Measurements from ENCODE around the gene GIT2.
"Not testable (repeated sequence)": the region's sequence is repeated elsewhere in the genome, so short reads cannot be mapped to it uniquely, and the experiment has no call there.

GIT2 gene

DNA sequence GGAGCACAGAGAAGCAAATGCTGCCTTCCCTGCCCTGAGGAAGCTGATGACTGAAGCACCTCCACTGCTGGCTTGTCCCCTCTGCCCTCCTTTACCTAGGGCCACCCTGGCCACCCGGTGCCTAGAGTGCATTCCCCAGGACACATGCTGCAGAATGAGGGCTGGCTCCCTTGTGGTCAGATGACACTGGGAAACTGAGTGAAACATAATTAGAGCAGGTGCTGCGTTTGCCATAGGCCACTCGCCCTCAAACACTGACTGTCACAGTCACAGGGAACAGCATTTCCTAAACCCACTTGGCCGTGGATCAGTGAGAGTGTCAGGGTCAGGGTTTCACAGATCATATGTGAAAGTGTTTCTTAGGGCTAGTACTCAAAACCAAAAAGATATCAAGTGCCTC lies 80.1 kb downstream of the GIT2 start:
- no peak for DNase-seq

DNA sequence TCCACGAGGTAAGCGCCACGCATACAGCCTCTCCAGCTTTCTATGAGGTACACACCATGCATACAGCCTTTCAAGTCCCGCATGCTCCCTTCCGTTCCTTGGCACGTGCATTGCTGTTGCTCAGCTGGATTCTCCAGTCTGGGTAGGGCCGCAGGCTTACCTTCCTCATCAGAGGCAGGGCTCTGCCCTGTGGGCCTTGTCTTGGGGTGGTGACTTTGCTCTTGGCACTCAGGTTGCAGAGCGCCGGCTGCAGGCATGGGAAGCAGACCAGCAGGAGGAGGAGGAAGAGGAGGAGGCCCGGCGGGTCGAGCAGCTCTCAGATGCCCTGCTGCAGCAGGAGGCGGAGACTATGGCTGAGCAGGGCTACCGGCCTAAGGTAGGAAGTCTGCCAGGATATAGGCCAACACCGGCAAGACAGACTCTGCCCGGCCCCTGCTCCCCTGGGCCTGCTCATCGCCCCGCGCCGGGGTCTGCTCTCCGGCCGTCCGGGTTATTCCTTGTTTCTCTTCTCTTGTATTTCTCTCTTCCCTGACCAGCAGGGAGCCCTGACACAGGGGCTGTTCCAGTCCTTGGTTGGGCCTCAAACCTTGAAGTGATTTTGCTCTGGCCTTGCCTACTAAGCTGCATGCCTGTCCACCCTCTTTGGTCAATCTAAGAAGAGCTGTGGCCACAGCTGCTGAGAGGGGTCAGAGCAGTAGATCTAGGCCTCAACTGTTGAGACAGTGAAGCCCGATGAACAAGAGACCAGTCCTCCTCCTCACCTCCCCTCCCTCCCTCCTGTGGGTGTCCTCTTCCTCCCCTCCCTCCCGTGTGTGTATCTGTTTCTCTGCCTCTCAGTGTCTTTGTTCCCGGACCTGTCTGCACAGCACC lies 80.8 kb downstream of the GIT2 start:
- DNase-seq: no peak

DNA sequence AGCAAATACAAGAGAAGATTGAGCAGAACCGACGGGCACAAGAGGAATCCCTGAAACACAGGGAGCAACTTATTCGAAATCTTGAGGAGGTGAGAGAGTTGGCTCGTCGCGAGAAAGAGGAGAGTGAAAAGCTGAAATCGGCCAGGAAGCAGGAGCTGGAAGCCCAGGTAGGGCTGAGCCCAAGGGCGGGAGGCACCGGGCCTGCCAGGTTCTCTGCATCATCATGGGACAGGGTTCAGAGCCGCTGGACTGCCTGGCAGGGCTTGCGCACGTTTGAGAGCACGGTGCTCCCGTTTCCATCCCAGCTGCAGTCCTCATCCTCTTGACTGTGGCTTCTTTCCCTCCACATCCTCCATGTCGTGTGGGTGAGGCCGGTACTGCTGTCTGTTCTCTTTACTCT lies 81.7 kb downstream of the GIT2 start:
- no peak for DNase-seq

DNA sequence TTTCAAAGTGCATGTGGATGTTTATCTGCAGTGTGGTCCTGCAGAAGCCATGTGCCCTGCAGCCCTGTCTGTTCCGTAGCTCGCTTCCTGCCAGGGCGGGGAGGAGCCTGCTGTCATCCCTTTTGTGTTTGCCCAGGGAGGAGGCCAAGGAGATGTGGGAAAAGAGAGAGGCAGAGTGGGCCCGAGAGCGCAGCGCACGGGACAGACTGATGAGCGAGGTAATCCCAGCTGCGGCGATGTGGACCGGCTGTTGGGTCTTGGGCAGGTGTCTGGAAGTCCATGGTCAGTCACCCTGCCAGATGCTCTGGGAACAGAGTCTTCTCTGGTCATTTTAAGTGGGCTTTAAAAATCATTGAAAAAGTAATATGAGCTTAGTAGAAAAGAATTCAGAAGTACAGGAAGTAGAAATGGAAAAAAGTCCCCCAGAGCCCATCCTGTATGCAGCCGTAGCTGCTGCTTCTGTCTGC lies 83.3 kb downstream of the GIT2 start:
- DNase-seq: no peak

DNA sequence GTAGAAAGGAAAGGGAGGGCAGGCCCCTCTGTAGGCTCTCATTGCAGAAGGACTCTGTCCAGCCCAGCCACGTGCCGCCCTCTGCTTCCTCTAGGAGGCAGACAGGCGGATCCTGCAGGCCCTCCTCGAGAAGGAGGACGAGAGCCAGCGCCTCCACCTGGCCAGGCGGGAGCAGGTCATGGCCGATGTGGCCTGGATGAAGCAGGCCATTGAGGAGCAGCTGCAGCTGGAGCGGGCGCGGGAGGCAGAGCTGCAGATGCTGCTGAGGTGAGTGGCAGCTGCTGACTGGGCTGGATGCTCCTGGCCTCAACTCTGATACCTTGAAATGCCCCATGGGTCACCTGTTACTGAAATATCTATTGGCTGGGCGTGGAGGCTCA lies 85.2 kb downstream of the GIT2 start:
- DNase-seq: no peak

DNA sequence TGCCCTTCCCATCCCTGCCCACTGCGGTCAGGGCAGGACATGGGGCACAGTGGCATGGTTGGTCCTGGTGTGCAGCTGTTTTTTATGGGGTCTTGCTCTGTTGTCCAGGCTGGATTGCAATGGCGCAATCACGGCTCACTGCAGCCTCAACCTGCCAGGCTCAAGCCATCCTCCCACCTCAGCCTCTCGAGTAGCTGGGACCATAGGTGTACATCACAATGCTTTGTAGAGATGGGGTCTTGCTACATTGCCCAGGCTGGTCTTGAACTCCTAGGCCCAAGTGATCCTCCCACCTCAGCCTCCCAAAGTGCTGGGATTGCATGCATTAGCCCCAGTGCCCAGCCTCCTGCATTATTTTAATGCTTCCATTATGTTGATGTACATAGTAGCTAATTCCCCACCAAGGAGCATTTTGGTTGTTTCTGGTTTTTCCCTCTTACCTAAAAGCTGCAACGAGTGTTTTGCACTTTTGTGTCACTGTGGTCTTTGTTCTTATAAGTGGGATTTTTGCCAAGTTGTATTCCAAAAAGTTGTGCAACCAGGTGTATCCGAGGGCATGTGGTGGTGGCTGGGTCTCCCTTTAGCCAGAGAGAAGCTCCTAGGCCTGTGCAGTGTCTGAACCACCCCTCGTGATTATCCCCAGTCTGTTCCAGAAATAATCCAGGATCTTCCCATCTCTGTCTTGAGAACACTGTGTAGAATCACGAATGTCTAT lies 85.8 kb downstream of the GIT2 start:
- DNase-seq: no peak

DNA sequence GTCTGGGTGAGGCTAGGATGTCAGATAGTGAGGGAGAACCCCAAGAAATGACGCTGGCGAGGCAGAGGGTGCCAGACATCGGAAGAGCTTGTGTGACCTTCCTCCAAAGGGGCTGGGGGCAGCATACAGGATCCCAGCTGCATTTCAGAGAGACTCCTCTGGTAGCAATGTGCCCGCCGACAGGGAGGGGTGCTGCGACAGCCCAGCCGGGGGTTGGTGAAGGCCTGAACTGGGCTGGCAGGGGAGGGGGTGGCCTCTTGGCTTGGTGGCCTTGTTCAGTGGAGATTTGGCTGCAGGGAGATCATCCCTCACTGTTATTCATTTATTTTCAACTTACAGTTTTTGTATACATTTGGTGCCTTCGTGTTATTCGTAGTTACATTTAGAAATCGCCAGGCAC lies 90.9 kb downstream of the GIT2 start:
- DNase-seq: no peak

DNA sequence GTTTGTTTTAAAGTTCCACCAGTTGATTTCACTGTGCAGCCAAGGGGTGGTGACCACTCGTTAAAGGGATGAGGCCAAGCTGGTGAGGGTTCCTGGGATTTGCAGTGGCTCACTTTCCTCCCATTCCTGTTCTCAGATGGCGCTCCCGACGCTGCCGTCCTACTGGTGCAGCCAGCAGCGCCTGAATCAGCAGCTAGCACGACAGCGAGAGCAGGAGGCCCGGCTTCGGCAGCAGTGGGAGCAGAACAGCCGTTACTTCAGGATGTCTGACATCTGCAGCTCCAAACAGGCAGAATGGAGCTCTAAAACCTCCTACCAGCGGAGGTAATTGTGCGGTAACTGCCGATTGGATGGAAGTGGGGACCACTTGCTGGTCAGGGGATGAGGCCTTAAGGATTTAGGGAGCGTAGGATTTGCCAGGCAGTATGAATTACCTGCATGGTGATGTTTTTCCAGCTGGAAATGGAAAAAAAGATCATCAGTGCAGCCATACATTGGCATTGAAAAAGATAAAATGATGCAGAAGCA lies 93.2 kb downstream of the GIT2 start:
- no peak for DNase-seq

DNA sequence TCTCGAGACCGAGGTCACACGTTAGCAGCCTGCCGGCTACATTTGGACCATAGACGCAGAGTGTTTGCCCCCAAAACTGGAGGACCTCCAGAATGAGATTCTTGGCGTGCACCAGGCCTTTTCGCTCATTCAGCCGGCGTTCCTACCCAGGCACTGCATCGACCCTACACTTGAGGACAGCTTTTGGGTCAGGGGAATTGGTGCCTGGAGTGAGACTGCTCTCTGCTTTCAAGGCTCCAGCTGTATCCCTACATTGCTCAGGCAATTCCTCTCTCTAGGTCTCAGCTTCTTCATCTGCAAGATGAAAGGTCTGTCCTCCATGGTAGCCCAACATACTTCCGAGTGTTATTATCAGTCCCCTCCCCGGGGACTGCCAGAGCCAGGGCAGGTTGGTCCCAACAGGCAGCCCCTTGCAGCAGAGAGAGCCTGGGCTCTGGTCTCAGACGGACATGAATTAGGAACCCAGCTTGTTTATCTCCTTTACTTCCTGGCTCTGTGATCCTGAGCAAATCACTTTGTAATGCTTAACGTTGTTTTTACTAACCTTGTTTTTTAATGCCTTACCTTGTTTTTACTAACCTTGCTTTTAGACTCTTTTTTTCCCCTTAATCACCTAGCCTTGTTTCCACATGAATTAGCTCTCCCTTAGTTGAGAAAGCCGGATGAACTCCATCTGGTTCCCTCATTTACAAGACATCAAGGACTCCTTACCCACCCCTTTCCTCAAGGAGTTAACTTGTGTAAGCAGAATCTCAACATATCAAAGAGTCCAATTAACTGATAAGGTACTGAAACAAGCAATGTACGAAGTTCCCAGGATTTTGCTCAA lies 95.2 kb downstream of the GIT2 start:
- DNase-seq: peak in 2 of 3 experiments; percentile 62 to 71

DNA sequence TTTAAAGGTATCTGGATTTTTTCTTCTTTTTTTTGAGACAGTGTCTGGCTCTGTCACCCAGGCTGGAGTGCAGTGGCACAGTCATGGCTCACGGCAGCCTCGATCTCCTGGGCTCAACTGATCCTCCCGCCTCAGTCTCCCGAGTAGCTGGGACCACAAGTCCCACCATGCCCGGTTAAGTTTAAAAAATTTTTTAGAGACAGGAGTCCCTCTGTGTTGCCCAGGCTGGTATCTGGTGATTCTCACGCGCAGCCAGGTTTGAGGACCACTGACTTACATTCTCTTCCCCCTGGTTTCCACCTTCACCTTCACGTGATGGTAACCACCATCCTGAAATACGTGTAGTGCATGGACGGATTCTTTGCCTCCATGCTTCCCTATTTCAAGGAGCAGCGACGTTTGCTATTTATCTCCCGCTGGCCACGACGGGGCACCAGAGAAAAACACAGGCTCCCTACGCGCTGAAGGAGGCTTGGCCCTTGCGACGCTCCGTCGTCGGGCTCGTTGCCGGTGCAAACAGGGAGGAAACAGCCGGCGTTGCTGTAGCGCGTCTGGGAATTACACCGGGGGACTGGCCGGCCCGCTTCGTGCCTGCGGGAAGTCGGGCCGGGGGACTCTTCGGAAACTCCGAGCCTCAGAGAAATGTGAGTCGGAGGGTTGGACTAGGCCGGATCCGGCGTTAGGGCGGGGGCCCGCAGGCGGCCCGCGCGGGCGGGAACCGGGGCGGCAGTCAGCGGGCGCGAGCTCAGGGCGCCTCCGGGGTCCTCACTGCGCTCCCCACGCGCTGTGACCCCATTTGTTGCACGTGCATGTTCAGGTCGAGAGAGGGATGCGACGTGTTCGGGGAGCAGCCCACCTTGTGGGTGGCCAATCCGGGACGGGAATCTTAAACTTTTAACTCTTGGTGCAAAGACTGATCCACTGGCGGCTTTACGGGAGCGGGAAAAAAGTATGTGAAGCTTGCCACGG lies 96.1 kb downstream of the GIT2 start, which contains the start of gene TCHP:
TCHP (plus strand) TSS at position 492 of the 969 bp plus-strand sequence. CDS start 2,753 bp downstream, outside the sequence.
- DNase-seq: peak; percentile 90 to 94 (median 93)

DNA sequence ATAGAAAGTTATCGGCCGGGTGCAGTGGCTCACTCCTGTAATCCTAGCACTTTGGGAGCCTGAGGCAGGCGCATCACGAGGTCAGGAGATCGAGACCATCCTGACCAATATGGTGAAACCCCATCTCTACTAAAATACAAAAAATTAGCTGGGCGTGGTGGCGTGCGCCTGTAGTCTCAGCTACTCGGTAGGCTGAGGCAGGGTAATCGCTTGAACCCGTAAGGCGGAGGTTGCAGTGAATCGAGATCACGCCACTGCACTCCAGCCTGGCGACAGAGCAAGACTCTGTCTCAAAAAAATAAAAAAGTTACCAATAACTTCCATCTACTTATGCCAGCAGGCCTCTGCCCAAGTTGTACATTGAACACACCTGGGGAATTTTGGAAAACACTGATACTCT lies 96.8 kb downstream of the GIT2 start:
- not testable (repeated sequence) for DNase-seq

DNA sequence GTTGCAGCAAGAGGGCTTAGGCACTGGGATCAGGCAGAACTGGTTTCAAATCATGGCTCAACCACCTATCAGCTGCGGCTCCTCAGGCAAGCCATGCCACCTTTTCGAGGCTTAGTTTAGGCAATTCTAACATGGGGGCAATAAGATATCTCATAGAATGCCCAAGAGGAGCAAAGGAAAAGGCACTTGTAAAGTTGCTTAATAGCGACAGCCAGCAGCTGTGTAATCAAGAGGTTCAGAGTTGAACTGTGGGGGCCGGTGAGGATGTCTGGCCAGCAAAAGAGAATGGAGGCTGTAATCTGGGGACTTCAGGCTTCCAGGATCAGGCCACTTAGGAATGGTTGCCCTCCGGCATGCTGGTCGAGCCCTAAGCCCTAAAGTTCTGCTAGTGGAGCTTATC lies 99.1 kb downstream of the GIT2 start:
- DNase-seq: no peak

DNA sequence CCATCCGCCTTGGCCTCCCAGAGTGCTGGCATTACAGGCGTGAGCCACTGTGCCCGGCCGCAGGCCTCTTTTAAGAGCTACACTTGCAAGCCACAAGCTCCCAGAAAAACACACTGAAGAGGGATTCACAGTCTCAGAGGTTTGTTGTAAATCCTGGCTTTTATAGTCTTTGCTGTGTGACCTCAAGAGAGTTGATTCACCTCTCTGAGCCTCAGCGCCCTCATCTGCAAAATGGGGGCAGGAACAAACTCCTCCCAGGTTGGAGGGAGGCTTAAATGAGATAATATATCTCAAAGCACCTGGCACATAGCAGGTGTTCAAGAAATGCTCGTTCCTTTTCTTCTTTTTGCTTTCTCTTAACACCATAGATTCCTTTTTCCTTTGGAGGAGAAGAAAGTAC lies 100.0 kb downstream of the GIT2 start:
- DNase-seq: no peak

DNA sequence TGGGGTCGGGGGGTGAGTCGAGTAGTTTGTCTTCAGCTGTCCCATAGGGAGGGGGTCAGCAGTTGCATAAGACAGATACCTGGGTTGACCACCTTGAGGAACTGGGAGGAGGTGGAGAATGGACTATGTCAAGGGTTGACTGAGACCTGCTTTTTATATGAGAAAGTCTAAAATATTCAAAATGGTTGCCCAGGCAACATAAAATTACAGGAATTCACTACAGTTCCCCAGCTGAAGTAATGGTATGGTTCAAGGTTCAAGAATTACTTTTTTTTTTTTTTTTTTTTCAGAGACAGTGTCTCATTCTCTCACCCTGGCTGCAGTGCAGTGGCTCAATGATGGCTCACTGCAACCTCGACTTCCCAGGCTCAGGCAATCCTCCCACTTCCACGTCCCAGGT lies 101.2 kb downstream of the GIT2 start:
- no peak for DNase-seq

DNA sequence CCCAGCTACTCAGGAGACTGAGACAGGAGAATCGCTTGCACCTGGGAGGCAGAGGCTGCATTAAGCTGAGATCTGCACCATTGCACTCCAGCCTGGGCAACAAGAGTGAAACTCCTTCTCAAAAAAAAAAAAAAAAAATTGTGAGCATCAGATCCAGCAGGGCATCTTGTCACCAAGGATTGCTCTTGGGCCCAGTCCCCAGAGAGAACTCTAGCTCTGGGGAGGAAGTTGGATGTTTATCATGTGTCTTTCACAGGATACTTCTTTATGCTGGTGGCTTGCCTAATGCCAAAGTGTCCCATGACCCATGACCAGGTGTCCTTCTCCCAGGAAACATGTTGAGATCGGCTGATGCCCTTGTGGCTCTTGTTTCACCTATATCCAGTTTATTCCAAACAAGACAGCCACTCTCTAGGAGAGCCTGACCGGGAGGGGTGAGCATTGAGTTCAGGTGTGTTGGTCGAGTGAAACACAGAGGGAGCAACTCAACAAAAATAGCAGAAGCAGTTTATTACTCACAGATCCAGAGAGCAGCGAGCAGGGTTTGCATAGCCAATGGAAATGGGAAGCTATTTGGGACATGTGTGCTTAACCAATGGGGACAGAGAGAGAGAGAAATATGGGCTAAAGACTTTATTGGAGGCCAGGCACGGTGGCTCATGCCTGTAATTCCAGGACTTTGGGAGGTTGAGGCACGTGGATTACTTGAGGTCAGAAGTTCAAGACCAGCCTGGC lies 102.7 kb downstream of the GIT2 start:
- no peak for DNase-seq

DNA sequence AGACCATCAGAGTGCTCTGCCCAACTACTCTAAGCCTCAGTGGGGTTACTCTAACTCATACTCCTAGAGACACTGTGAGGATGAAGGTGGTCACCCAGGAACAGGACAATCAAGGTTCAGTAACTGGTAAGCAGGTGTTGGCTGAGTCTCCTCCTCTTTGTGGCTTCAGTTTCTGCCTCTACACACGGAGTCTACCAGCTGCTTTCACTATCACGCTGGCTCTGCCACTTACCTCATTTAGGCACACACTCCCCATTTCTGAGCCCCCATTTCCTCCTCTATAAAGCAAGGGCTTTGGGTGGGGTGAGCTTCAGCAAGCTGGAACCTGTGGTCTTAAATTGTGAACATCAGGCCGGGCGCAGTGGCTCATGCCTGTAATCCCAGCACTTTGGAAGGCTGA lies 103.4 kb downstream of the GIT2 start:
- no peak for DNase-seq

DNA sequence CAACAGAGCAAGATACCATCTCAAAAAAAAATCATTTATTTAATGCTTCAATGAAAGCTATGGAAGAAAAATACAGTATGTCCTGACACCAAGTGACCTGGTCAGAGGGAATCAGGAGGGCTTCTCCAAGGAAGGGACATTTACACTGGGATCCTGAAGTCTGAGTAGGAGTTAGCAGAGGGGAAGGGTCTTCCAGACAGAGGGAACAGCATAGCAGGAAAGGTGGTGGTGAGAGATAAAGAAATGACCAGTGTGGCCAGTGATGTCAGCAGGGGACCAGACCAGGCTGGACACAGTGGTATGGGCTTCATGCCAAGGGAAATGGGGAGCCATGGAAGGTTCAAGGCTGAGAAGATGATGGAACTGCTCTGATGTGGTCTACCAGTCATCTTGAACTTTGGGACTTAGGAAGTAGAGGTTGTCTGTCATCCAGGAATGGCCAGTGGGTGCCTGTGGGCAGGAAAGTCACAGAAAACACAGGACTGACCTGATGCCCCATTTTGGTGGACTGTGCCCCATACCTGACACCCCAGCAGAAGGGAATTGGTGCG lies 103.9 kb downstream of the GIT2 start:
- DNase-seq: no peak

DNA sequence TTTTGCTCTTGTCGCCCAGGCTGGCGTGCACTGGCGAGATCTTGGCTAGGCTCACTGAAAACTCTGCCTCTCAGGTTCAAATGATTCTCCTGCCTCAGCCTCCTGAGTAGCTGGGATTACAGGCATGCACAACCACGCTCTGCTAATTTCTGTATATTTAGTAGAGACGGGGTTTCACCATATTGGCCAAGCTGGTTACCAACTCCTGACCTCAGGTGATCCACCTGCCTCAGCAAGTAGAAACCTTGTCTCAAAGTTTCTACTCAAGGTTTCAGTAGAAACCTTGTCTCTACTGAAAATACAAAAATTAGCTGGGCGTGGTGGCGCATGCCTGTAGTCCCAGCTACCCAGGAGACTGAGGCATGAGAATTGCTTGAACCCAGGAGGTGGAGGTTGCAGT lies 104.4 kb downstream of the GIT2 start:
- DNase-seq: not testable (repeated sequence)

DNA sequence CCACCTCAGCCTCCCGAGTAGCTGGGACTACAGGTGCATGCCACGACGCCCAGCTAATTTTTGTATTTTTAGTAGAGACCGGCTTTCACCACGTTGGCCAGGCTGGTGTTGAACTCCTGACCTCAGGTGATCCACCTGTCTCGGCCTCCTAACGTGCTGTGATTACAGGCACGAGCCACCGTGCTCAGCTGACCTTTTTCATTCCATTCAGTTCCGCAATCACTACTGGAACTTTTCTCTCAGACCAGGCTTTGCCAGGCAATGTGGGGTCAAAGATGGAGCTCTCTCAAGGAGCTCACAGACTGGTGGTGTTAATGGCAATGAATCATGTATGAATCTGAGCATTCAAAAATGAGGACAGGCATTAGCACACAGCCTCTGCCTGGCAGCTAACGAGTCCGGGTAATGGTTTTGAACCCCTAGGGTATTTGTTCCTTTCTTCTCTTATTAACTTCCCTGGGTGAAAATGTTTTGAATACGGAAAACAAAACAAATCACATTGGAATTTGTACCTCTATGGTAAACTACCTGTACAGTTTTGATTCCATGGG lies 105.5 kb downstream of the GIT2 start:
- peak in 1 of 3 experiments; percentile 17 for DNase-seq

Data from NCI-H1417 (cell line).